Measurements from ENCODE around the gene MSRB3. TPM values are rescaled to one million over a fixed set of nuclear protein-coding genes. Genes with fewer than 3 reads are reported as not detected.

MSRB3 gene
- total RNA-seq, 1 experiment from 2014 or later: 1.1 TPM

GRCh38 chr12:65364046-65364445, 85.6 kb downstream of the MSRB3 start:
- Histone ChIP-seq H2AFZ (ENCODE audit: low read length) (no peak overlapping the region), H3K27ac (ENCODE audit: insufficient read length, low read depth, low read length) (no peak overlapping the region), H4K5ac (ENCODE audit: insufficient read length, low read depth, low read length) (no peak overlapping the region), H2BK15ac (ENCODE audit: low read depth, low read length) (no peak overlapping the region), H3K56ac (ENCODE audit: insufficient read length, low read depth, low read length) (no peak overlapping the region), H3K18ac (ENCODE audit: insufficient read length, low read depth, low read length) (no peak overlapping the region), H2BK12ac (ENCODE audit: insufficient read length, low read depth, low read length) (no peak overlapping the region), H3K79me1 (ENCODE audit: insufficient read depth, low read depth, low read length, poor library complexity, severe bottlenecking) (no peaks in the 10 kb centered on the region), H3K9ac (ENCODE audit: extremely low read depth, insufficient read length, low read length) (no peak overlapping the region), H3K27me3 (ENCODE audit: insufficient read depth, low read length) (no peaks in the 10 kb centered on the region), H3T11ph (ENCODE audit: low read length) (no peak overlapping the region), H2BK5ac (ENCODE audit: insufficient read length, low read length) (no peak overlapping the region), H2AK5ac (ENCODE audit: insufficient read length, low read length) (no peak overlapping the region), H3K14ac (ENCODE audit: insufficient read depth, low read length) (no peak overlapping the region), H4K91ac (ENCODE audit: insufficient read length, low read depth, low read length) (no peak overlapping the region), H2BK120ac (ENCODE audit: low read depth, low read length, poor library complexity, severe bottlenecking) (no peak overlapping the region), H2BK20ac (ENCODE audit: low read depth, low read length, poor library complexity, severe bottlenecking) (no peak overlapping the region), H3K23ac (ENCODE audit: insufficient read length, low read depth, low read length) (no peak overlapping the region), H3K79me2 (ENCODE audit: insufficient read depth, low read length) (no peaks in the 10 kb centered on the region), H4K8ac (replicated peaks; ENCODE audit: insufficient read length, low read depth, low read length) (no peak overlapping the region), H4K20me1 (ENCODE audit: control insufficient read depth, insufficient read depth, insufficient read length) (no peaks in the 10 kb centered on the region), H3K4ac (ENCODE audit: low read depth, low read length) (no peak overlapping the region), H3K4me2 (ENCODE audit: insufficient read depth, insufficient read length, low read length) (no peak overlapping the region), H3K9me3 (ENCODE audit: control insufficient read depth, low read depth, low read length) (no peaks in the 10 kb centered on the region), H3K4me1 (ENCODE audit: insufficient read depth, low read length) (peaks cover 6% of the 10 kb centered on the region; the same call in 1 of the 2 replicates), H3K23me2 (ENCODE audit: insufficient read length, low read depth, low read length, poor library complexity, severe bottlenecking) (no peaks in the 10 kb centered on the region)
- H3K4me1 Mint-ChIP-seq: peaks cover 9% of the 10 kb centered on the region in 2 experiments
- no CpG with 5 or more reads among the region's 1 CpG for WGBS (ENCODE audit: extremely low coverage, insufficient read length, low lambda C conversion rate)
- H3K9me3 Mint-ChIP-seq: no peaks in the 10 kb centered on the region
- H3K27ac Mint-ChIP-seq: no peak overlapping the region
- H3K27me3 Mint-ChIP-seq (ENCODE audit: low read depth): no peaks in the 10 kb centered on the region
- no peak overlapping the region for H3K4me3 Mint-ChIP-seq
- no peaks in the 10 kb centered on the region for H3K36me3 Mint-ChIP-seq (ENCODE audit: insufficient read depth in 1 of 3, low read depth in 3 of 3)
- DNase-seq: no peak
- no peak for TF ChIP-seq CTCF (conservative IDR thresholded peaks at IDR 0.05)
